GM18520 (cell line): ENCODE measurements around the gene ZNF664.

ENCODE experiments used
- ATAC-seq: cut with Tn5 transposase; IDR thresholded peaks from one replicate; pipeline ENCODE4 v1.9.1; 2021; ENCODE audit not compliant: unreplicated experiment

Gene ZNF664

DNA sequence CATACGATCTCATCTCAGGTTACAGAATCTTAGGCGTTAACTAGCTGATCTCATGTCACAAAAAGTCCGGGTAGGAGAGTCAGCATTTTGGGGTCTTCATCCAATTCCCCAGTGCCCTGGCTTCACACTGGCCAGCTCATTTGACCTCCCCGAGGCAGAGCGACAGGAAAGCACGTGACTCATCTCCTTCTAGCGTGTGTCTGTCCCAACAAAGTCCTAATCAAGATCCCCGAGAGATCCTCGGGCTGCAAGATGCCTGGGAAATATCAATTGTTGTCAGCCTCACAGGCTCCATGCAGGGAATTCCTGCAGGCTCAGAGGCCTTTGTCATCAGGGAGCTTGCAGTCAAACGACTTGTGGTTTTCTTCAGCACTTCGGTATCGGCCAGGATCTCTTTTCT is 57.5 kb downstream of the ZNF664 start:
- ATAC-seq = no peak

DNA sequence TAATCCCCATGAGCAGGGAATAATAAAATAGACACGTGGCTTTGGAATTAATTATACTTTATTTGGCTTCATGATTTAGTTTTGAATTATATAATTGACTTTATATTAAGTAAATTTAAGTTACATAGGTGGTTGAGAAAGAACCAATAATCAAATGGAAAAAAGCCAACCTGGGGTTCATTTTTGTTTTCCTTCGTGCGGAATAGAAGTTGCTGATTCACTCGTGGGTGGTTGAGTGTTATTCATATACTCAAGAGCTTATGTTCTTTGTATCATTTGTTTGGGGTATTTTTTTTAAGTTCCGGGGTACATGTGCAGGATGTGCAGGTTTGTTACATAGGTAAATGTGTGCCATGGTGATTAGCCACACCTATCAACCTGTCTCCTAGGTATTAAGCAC is 58.0 kb downstream of the ZNF664 start:
- ATAC-seq = no peak

DNA sequence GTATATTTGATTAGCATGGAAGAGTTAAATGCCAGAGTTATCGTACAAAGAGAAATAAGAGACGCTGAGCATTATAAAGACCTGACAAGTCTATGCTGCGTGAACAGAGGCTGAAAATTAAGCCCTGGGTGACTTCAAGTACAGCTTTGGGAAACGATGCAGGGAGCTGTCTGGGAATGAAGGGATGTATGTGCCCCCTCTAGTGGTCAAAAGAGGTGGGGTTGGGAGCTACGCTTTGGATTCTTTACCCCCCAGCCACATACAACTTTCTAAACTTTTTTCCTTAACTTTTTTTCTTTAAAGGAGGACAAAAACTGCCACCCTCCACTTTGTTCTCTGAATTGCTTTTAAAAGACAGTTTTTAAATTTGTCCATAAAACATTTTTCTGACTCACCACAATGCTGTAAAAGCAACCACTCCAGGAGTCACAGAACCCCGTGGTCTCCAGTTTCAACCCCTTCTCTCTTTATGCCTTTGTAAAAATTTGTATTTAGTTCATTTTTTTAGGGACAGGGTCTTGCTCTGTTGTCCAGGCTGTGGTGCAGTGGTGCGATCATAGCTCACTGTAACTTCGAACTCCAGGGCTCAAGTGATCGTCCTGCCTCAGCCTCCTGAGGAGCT is 59.4 kb downstream of the ZNF664 start:
- no peak for ATAC-seq

DNA sequence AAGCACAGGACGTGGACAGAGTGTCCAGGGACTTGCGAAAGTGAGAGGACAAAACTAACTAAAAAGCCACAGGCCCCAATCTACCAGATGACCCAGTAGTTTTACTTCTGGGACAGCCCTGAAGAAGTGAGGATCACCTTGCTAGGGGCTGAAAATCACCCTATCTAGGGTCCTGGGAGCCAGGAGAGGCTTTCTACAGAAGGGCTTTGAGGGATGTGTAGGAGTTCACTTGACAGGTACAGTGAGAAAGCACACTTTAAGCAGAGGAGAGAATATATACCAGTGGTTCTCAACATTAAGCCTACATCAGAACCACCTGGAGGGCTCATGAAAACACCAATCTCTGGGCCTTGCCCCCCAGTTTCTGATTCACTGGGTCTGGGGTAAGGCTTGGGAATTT is 60.8 kb downstream of the ZNF664 start:
- ATAC-seq = no peak

DNA sequence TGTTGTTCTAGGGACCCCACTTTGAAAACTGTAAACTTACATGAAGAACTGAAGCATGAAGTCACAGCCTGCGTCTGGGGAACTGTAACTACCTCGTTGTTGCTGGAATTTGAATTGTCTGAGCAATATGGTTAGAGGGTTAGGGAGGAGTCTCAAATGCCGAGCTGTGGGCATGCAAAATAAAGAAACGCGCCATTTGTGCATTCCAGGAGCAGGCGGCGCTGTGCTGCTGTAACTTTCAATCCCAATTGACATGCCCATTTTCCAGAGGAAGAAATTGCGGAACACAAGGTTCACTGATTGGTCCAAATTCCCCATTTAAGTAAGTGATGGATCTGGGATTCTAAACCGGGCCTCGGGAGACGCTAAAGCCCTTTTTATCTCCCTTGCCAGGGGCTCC is 61.3 kb downstream of the ZNF664 start:
- ATAC-seq = no peak

DNA sequence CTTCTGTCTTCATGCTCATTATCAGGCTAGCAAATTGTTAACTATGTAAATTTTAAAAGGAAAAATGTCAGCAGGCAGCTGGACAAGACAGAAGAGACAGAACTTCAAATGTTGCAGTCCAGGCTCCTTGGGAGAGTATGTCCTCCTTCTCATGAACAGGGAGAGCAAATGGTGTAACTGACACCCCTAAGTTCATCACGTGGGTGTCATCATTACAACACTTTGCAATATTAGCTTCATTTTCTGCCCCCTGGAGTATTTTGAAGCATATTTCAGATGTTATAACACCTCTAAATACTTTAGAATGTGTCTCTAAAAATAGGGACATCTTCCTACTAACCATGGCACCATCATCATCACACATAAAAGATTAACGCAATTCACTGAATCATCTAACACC is 62.1 kb downstream of the ZNF664 start:
- no peak for ATAC-seq

DNA sequence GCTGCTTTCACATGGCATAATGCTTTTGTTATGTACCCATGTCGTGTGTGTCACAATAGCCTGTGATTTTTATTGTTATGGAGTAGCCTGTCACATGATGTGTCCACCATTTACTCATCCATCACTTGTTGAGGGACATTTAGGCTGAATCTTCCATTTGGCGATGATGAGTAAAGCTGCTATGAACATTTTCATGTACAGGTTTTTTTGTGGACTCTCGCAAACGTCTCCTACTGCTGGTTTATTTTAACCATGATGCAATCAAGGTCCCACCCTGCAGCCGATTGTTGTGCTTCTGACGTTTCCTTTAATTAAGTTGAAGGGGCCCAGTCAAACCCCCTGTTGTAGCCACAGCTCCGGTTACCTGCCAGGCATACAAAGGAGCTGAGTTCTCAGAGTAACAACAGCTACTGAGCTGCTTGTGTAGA is 63.2 kb downstream of the ZNF664 start:
- ATAC-seq = no peak

DNA sequence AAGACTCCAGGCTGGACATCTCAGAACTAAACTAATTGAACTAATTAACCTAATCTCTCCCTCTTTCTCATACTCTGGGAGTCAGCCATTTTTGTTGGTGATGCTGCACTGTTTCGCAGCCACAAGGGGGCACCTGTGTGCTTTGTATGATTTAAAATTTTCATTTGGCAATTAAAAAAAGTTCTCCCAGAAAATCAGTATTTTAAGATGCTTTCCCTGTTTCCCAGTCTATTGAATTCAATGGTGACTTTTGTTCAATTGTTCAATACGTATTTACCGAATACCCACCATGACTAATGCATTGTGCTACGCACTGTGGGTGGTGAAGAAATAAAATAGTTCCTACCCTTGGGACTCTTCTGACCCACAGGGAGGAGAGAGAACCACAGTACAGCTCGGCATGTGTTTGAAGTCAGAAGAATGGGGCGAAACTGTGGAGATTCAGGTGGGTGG is 63.7 kb downstream of the ZNF664 start:
- no peak for ATAC-seq

DNA sequence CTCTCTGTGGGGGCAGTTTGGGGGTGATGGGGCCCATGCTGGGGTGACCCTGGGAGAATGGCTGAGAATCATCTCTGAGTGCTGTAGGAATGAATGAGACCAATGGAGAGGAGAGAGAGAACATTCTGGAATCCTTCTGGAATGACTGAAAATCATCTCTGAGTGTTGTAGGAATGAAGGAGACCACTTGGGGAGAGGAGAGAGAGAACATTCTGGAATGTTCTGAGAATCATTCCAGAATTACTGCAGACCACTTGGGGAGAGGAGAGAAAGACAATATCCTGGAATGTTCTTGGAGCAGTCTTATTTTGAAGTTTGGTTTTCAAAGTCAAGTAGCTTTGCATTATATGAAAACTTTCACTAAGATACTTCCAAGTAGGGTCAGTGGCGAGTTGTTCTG is 64.3 kb downstream of the ZNF664 start:
- ATAC-seq = no peak

DNA sequence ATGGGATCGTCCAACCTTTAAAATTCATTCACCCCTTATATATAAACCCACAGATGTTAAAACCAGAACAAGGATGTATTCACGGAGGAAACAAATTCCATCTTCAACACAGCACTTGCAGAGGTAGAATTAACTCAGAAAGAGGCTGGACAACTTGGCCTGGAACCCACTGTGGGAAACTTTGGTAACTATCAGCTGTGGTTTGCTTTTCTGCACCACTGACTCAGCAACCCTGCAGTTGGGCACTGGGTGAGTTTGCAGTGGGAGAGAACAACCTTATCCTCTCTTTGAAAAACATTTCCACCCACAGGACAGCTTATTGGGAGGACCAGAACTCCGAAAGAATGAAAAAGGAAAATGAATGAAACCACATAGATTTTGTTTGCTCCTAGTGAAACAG is 66.3 kb downstream of the ZNF664 start:
- no peak for ATAC-seq

DNA sequence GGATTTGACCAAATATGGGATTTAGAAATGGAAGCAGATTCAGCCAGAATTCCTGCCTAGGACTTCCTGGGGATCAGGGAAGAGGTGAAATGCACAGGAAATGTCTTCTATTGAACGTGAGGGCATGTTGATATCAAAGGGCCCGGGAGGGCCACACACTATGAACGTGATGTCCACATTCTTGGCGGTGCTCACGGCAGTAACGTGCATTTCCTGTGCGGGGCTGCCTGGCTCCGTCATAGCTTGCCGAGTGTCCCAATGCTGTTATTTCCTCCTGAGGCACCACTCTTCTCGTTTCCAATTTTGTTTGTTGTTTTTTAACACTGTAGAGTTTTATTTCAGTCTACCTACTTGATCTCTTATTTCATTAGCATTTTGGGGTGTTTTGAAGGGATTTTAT is 67.3 kb downstream of the ZNF664 start:
- no peak for ATAC-seq

DNA sequence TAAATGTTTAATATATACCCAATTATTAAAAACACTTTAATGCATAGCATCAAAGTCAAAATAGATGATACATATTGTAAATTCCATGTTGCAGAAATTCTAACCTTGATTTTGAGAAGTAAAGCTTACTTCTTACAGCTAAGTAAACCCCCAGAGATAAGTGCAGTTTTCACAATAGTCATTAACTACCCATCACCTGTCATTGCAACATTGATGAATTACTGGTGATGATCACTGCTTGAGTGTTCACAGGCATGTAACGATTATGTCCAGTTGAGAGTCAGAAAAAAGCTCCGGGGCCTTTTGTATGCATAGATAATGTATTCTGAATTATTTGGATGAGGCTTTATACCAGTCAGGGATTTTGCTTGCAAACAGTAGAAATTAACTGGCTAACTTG is 67.7 kb downstream of the ZNF664 start:
- no peak for ATAC-seq

DNA sequence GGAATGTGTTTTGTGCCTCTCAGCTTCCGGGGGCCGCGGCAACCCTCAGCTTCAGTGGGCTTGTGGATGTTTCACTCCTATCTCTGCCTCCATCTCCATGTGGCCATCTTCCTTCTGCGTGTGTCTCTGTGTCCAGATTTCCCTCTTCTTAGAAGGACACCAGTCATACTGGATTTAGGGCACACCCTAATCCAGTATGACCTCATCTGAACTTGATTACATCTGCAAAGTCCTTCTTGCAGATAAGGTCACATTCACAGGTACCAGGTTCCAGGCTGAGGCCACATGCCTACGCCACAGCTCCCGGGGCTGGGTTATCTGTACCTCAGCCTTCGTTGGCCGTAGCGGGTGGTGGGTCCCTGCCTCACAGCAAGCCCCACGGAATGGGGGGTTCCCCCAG is 68.9 kb downstream of the ZNF664 start:
- no peak for ATAC-seq

DNA sequence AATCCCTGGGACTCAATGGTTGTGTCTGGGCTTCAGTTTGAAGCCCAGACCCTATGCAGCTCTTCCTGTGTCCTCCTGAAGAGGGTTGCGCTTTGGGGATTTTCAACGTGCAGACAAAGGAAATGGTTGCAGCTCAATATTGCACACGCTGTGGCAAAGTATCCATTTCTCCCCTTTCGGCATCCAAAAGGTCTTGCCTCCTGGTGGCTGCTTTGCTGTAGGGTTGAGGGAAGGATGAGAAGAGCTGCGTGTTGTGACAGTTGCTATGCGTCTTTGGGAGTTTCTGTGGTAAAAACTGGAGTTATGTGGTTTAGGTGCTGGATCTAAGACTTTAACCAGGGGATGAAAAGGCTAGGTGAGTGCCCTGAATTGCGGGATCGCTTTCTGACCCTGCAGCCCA is 71.0 kb downstream of the ZNF664 start:
- ATAC-seq = no peak

DNA sequence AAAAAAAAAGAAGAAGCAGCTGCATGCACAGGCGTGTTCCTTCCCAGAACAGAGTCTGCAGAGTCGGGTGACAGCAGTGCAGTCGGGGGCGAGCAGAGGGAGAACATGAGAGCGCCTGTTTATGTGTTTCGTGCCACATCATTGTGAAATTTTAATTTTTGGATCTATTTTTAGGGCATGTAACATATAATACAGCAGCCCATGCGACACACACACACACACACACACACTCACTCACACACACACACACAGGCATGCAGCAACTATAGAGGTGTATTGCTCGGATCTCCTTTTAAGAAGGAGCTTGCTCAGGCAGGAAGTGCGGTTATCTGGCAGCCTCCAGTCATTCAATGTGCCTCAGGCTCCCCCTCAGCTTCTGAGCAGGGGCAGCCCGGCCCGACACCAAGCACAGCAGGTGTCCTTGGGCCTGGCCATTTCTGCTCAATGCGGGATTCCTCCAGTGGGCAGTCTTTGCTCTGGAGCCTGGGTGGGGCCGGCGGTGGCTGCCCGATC is 71.8 kb downstream of the ZNF664 start:
- ATAC-seq = no peak

DNA sequence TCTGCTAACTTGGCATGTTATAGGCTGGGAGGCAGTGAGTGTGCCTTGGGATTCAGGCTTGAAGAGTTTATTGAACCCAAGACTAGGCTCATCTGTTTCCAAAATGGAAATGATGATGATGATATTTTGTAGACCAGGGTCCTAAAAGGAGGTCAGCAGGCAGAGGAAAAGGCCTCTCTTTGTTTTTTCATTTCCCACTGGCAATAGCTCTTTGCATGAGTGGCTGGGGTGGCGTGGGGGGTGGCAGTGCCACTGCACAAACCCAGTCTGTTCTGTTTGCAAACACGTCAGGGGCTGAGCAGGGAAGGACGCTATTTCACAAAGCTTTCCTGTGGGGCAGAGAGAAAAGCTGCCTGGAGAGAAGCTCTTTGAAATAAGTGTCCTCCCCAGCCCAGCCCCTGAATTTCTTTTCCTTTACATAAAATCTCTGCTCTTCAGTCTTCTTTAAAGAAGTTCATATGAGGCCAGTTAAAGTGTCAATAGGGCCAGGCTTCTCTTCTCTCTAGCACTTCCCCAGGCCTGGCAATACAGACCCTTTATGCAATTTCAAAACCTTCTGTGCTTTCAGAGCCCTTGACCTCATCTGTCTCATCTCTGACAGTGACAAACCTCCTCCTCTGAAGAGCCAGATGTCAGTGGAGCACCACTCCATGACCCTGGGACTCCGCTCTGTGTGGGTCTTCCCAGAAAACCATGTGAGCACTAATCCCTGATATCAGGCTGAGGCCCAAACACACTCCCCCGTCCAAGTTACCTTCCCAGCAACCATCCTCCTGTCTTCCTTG is 72.8 kb downstream of the ZNF664 start:
- ATAC-seq = no peak

DNA sequence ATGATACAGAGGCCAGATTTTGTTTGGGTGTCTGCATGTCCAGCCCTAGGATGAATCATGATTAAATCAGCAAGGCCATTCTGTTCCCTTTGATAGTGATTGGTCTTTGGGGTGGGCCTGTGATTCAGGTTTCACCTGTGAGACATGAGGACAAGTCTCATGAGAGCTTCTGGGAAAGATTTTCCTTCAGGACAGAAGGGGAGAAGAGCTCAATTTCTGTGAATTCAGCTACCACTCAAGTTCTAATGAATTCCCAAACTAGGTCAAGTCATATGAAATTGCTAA is 73.4 kb downstream of the ZNF664 start:
- no peak for ATAC-seq

DNA sequence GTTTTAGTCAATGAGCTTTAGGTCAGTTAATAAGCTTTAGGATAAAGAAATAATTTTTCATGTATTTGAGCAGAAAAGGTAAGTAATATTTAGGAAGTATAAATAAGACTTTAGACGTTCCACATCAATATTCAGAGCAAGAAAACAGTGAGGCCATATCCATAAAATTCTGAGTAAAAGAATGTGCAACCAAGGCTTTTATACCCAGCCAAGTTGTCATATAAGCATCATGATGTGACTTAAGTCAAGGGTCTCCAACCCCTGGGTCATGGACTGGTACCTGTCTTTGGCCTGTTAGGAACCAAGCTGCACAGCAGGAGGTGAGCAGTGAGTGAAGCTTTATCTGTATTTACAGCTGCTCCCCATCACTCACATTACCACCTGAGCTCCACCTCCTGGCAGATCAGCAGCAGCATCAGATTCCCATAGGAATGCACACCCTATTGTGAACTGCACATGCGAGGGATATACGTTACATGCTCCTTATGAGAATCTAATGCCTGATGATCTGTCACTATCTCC is 74.1 kb downstream of the ZNF664 start:
- ATAC-seq = no peak

DNA sequence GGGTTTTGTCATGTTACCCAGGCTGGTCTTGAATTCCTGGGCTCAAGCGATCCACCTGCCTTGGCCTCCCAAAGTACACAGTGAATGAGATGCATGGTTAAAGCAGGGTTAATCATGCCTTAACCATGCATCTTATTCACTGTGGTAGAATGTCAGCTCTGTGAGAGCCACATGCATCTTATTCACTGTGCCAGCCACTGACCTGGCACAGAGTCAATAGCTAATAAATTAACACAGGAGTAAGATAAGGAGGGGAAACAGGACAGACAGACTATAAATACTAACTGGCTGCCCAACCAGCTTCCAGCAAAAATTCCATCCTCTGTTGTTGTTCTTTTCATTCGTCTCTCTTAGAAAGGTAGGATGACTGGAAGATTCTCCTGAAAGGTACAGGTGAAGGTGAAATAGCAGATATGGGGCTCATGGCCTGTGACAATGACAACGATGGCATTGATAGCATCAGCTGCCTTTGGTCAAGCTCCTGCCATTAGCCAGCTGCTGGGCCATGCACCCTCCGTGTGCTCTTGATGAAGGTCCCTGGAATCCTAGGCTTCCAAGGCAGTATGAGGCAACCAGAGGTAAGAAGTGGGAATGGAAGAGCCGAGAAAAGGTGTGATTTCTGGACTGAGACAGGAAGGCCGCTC is 76.6 kb downstream of the ZNF664 start:
- no peak for ATAC-seq

DNA sequence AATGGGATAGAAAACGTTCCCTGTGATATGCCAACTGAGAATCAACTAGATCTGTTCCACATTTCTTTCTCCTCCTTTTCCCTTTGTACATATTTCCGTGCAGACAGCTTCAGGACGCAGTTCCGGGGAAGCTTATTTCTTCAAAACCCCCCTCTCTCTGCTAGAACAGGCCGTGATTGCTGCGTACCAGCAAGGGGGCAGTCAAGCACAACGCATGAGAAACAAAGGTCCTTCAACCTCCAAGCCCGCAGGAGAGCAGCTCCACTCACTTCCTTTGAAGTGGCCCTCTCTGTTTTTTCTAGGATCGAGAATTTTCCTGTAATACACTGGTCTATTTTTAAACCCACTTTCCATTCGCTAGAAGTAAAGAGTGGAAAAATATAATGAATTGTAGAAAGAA is 80.8 kb downstream of the ZNF664 start:
- no peak for ATAC-seq

DNA sequence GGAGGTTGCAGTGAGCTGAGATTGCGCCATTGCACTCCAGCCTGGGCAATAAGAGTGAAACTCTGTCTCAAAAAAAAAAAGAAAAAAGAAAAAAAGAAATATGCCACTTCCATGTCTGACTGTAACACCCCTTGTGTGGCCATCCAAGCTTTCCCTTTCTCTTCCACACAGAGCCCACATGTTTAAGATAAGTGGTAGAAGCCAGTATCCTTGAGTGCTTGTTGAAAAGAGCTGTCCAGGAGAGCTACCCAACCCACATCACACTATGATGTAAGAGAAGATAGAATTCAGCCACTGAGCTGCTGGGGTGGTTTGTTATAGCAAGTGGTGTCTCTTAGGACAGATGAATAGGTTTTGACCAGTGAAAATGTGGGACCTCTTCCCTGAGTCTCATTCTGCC is 82.1 kb downstream of the ZNF664 start:
- no peak for ATAC-seq

DNA sequence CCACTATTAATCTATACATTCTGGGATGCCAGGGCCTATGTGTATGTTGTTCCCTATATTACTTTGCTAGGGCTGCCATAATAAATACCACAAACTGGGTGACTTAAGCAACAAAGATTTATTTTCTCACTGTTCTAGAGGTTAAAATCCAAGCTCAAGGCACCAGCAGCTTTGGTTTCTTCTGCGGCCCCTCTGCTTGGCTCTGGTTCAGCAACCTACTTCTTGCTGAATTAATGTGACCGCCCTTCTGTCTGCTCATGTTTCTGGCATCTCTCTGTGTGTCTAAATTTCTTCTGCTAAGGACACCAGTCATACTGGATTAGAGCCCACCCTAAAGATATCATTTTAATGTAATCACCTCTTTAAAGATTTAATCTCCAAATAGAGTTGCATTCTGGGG is 84.7 kb downstream of the ZNF664 start:
- no peak for ATAC-seq
